Osteoblast (primary cell): ENCODE data around the gene ABLIM3. TPM values are rescaled to one million over a fixed set of nuclear protein-coding genes. Genes with fewer than 3 reads are reported as not detected.
A peak's percentile ranks its signal among the peaks of the same experiment; 100 is the strongest.

Experiments
- DNase-seq: peaks from one replicate; pipeline ENCODE4 v3.0.0; 2011; ENCODE audit warnings: low spot score, mixed read lengths; ENCODE audit not compliant: insufficient read length; ENCODE audit errors: missing footprints
- H2AFZ ChIP-seq: 2 replicates; pipeline ENCODE4 v1.6.0; 2011; ENCODE audit warnings: mild to moderate bottlenecking, low read length
- H3K27ac ChIP-seq: 2 replicates; pipeline ENCODE4 v1.5.1; 2011; ENCODE audit warnings: mild to moderate bottlenecking, low read depth, low read length, moderate library complexity
- H3K27me3 ChIP-seq: 2 replicates; pipeline ENCODE4 v1.6.0; 2012; ENCODE audit warnings: mild to moderate bottlenecking, control low read depth, inconsistent platforms, low read length, moderate library complexity; ENCODE audit not compliant: insufficient read depth
- H3K36me3 ChIP-seq: 2 replicates; pipeline ENCODE4 v1.5.1; 2011; ENCODE audit warnings: mild to moderate bottlenecking, low read length, control low read depth, moderate library complexity; ENCODE audit not compliant: insufficient read depth
- H3K4me1 ChIP-seq: 2 replicates; pipeline ENCODE4 v1.5.1; 2011; ENCODE audit warnings: mild to moderate bottlenecking, low read length, control low read depth, moderate library complexity; ENCODE audit not compliant: insufficient read depth
- H3K4me2 ChIP-seq: 2 replicates; pipeline ENCODE4 v1.6.0; 2011; ENCODE audit warnings: mild to moderate bottlenecking, low read length; ENCODE audit not compliant: insufficient read depth
- H3K4me3 ChIP-seq: fragments of 200-600 bp; sonication (generic); 3 replicates; pipeline ENCODE4 v1.5.1; 2012; ENCODE audit warnings: mild to moderate bottlenecking, low read length, inconsistent platforms; ENCODE audit not compliant: insufficient read depth
- H3K79me2 ChIP-seq: 2 replicates; pipeline ENCODE4 v1.6.0; 2012; ENCODE audit warnings: mild to moderate bottlenecking, low read length, control low read depth, inconsistent platforms; ENCODE audit not compliant: insufficient read depth
- H3K9me3 ChIP-seq: 2 replicates; pipeline ENCODE4 v1.5.1; 2011; ENCODE audit warnings: low read depth, low read length, control low read depth
- H4K20me1 ChIP-seq: 2 replicates; pipeline ENCODE4 v1.6.0; 2012; ENCODE audit warnings: mild to moderate bottlenecking, low read length, control low read depth; ENCODE audit not compliant: insufficient read depth
- CTCF ChIP-seq: IDR thresholded peaks from 2 replicates; pipeline ENCODE4 v1.5.1; 2011; ENCODE audit warnings: mild to moderate bottlenecking, low read depth, low read length, moderate library complexity; ENCODE audit errors: extremely low read depth
- total RNA-seq: library from RNA; depleted of rRNA; stranded (reverse); fragments of >200 nt; gene quantifications from 2 replicates; pipeline ENCODE4 v1.2.3, GENCODE V29; 2012

Gene ABLIM3
- total RNA-seq, 1 donor = 5.8 TPM

DNA sequence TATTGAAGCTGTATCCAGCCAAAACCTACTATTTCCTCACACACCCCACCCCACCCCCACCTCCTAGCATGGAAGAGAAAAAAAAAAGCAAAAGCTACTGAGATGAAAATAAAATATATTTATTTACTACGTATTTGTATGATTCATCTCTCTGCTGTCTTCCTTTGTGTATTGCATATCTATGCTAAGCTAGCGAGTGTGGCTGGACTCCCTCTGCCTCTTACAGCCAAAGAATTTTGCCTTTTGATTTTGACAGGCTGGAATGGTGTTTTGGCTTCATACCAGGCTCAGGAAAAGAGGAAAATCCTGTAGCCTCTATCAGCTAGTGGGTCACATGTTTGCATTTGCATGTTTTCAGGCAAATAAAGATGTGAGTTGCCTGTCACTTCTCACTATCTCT, 2.2 kb downstream of the ABLIM3 start:
- H3K4me2 ChIP-seq = peak overlapping the region; percentile 64
- H3K9me3 ChIP-seq = no peaks in the 10 kb centered on the region
- peaks cover 26% of the 10 kb centered on the region for H3K4me1 ChIP-seq
- peaks cover 54% of the 10 kb centered on the region for H3K79me2 ChIP-seq
- H3K36me3 ChIP-seq = no peaks in the 10 kb centered on the region
- H4K20me1 ChIP-seq = no peaks in the 10 kb centered on the region
- no peak for TF ChIP-seq CTCF
- DNase-seq = peak; percentile 74
- H3K27me3 ChIP-seq = no peaks in the 10 kb centered on the region
- no peak overlapping the region for H3K4me3 ChIP-seq
- H3K27ac ChIP-seq = peak overlapping the region; percentile 69
- peak overlapping the region; percentile 35 for H2AFZ ChIP-seq

- Histone ChIP-seq H3K27ac (no peak overlapping the region), H3K9me3 (no peaks in the 10 kb centered on the region)
These were observed 3.3 kb downstream of the ABLIM3 start for GRCh38 chr5:149144637-149145036.

GRCh38 chr5:149145138-149145537, 3.8 kb downstream of the ABLIM3 start:
- Histone ChIP-seq H3K4me1 (peaks cover 26% of the 10 kb centered on the region), H3K4me2 (no peak overlapping the region), H2AFZ (no peak overlapping the region), H3K79me2 (peaks cover 71% of the 10 kb centered on the region), H3K9me3 (no peaks in the 10 kb centered on the region), H4K20me1 (no peaks in the 10 kb centered on the region), H3K27me3 (no peaks in the 10 kb centered on the region), H3K4me3 (no peak overlapping the region), H3K36me3 (no peaks in the 10 kb centered on the region), H3K27ac (no peak overlapping the region)
- DNase-seq = no peak
- TF ChIP-seq CTCF = no peak

More at GRCh38 chr5:149144637-149145036, 3.3 kb downstream of the ABLIM3 start:
- Histone ChIP-seq H4K20me1 (no peaks in the 10 kb centered on the region), H3K79me2 (peaks cover 66% of the 10 kb centered on the region), H3K4me2 (peak overlapping the region; percentile 64), H3K36me3 (no peaks in the 10 kb centered on the region), H3K4me1 (peaks cover 26% of the 10 kb centered on the region), H3K27me3 (no peaks in the 10 kb centered on the region), H2AFZ (no peak overlapping the region), H3K4me3 (no peak overlapping the region)
- no peak for DNase-seq
- TF ChIP-seq CTCF = no peak

GRCh38 chr5:149147676-149148075, 6.4 kb downstream of the ABLIM3 start:
- Histone ChIP-seq H3K4me2 (no peak overlapping the region), H3K27me3 (no peaks in the 10 kb centered on the region), H3K4me1 (peaks cover 24% of the 10 kb centered on the region), H3K27ac (no peak overlapping the region), H4K20me1 (no peaks in the 10 kb centered on the region), H2AFZ (no peak overlapping the region), H3K9me3 (no peaks in the 10 kb centered on the region), H3K4me3 (no peak overlapping the region), H3K79me2 (peaks cover 81% of the 10 kb centered on the region), H3K36me3 (no peaks in the 10 kb centered on the region)
- DNase-seq = no peak
- TF ChIP-seq CTCF = no peak
